ENCODE data around the gene ZNF350. TPM values are rescaled to one million over a fixed set of nuclear protein-coding genes. Genes with fewer than 3 reads are reported as not detected.

The ZNF350 gene
- total and polyA plus RNA-seq, 2 donors (not counting 3 experiments of a cell fraction or from before 2014, with no cell fraction given), result 2.6 to 9.8 TPM

DNA sequence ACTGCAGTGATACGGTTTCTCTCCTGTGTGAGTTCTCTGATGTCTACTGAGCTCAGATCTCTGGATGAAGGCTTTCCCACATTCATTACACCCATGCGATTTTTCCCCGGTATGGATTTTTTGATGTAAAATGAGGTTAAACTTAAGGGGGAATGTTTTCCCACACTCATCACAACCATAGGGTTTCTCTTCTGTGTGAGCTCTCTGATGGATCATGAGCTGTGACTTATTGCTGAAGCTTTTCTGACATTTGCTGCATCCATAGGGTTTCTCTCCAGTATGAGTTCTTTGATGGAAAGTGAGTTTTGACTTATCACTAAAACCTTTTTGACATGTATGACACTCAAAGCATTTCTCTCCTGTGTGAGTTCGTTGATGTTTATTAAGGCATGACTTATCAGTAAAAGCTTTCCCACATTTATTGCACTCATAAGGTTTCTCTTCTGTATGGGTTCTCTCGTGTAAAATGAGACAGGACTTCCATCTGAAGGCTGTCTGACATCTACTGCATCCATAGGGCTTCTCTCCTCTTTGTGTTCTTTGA lies 71.2 kb downstream of the ZNF350 start:
- no peak overlapping the region for H3K4me3 ChIP-seq (replicated peaks in 1 of 3; ENCODE audit: insufficient read depth in 1 of 3, low read depth in 1 of 3, low read length in 3 of 3)
- H3K27ac ChIP-seq (ENCODE audit: insufficient read depth, low read depth, low read length), result no peak overlapping the region
- no peak overlapping the region for H3K9ac ChIP-seq (replicated peaks; ENCODE audit: extremely low read depth, insufficient read depth, low read length)
- TF ChIP-seq JUN (IDR thresholded peaks at IDR 0.05; ENCODE audit: borderline replicate concordance, insufficient read depth, insufficient read length, low read depth) (no peak), POLR2A (IDR thresholded peaks at IDR 0.05; ENCODE audit: low read depth, low read length) (no peak), EZH2 (IDR thresholded peaks at IDR 0.05; ENCODE audit: borderline replicate concordance, low read depth, low read length, severe bottlenecking) (no peak), FOS (IDR thresholded peaks at IDR 0.05; ENCODE audit: borderline replicate concordance, insufficient read depth, low read length) (no peak), POLR2AphosphoS5 (IDR thresholded peaks at IDR 0.05; ENCODE audit: insufficient read depth, low read depth, low read length) (no peak), GATA2 (IDR thresholded peaks at IDR 0.05; ENCODE audit: insufficient read depth, insufficient read length, low read depth, low read length) (no peak), MYC (IDR thresholded peaks at IDR 0.05; ENCODE audit: low read depth, low read length) (no peak)
- TF ChIP-seq, protein P1, sequence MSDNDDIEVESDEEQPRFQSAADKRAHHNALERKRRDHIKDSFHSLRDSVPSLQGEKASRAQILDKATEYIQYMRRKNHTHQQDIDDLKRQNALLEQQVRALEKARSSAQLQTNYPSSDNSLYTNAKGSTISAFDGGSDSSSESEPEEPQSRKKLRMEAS (IDR thresholded peaks at IDR 0.05; ENCODE audit: insufficient read depth, insufficient read length), result no peak
- TF ChIP-seq, protein P2, sequence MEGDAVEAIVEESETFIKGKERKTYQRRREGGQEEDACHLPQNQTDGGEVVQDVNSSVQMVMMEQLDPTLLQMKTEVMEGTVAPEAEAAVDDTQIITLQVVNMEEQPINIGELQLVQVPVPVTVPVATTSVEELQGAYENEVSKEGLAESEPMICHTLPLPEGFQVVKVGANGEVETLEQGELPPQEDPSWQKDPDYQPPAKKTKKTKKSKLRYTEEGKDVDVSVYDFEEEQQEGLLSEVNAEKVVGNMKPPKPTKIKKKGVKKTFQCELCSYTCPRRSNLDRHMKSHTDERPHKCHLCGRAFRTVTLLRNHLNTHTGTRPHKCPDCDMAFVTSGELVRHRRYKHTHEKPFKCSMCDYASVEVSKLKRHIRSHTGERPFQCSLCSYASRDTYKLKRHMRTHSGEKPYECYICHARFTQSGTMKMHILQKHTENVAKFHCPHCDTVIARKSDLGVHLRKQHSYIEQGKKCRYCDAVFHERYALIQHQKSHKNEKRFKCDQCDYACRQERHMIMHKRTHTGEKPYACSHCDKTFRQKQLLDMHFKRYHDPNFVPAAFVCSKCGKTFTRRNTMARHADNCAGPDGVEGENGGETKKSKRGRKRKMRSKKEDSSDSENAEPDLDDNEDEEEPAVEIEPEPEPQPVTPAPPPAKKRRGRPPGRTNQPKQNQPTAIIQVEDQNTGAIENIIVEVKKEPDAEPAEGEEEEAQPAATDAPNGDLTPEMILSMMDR (IDR thresholded peaks at IDR 0.05; ENCODE audit: extremely low read depth in 1 of 2, insufficient read depth in 1 of 2, low read depth in 1 of 2, low read length in 2 of 2), result no peak
- H3K27me3 ChIP-seq (ENCODE audit: control insufficient read depth in 2 of 2, insufficient read depth in 2 of 2, low read length in 2 of 2), result no peaks in the 10 kb centered on the region
- DNase-seq (ENCODE audit: low read depth, low spot score) (no peak), FAIRE-seq (no peak)
- no peaks in the 10 kb centered on the region for H3K79me2 ChIP-seq (ENCODE audit: control insufficient read depth, insufficient read depth, low read length)
- dilution Hi-C loops (cut with MboI; ENCODE audit: extremely low pct_ligation_motif_present, low sequenced_read_pairs) (no loop called here), intact Hi-C loops (cut with micrococcal nuclease) (no loop called here)
- ChIA-PET POLR2A (no interaction called here), CTCF (no interaction called here)
- H3K4me2 ChIP-seq (ENCODE audit: insufficient read depth, low read length), result no peak overlapping the region
- no peaks in the 10 kb centered on the region for H3K36me3 ChIP-seq (ENCODE audit: control insufficient read depth in 2 of 2, extremely low read depth in 1 of 2, insufficient read depth in 2 of 2, low read length in 2 of 2)
- peaks cover 19% of the 10 kb centered on the region for H3K9me3 ChIP-seq (replicated peaks; ENCODE audit: control insufficient read depth, insufficient read depth, low read length)
- no peaks in the 10 kb centered on the region for H3K4me1 ChIP-seq (ENCODE audit: control insufficient read depth, extremely low read depth, insufficient read depth, low read length)
- H2AFZ ChIP-seq (ENCODE audit: low read depth, low read length), result no peak overlapping the region
- no peaks in the 10 kb centered on the region for H4K20me1 ChIP-seq (replicated peaks; ENCODE audit: control insufficient read depth, extremely low read depth, insufficient read depth, low read length)
- BruUV-seq (replicated peaks), result no TSS peak
- no peaks in the 10 kb centered on the region for H3K9me1 ChIP-seq (replicated peaks; ENCODE audit: control insufficient read depth, extremely low read depth, insufficient read depth, low read length)

Other genes with a start within 250 kb of the ZNF350 start
- not detected in 2 replicates for gene FPR1, start 235.0 kb downstream of the ZNF350 start, total RNA-seq
- not detected in 2 replicates for gene FPR1, start 235.0 kb downstream of the ZNF350 start, polyA plus RNA-seq
- gene FPR2, start 225.7 kb downstream of the ZNF350 start, total RNA-seq, result not detected in 2 replicates
- gene FPR2, start 225.7 kb downstream of the ZNF350 start, polyA plus RNA-seq, result not detected in 2 replicates
- not detected in 2 replicates for gene FPR3, start 191.7 kb downstream of the ZNF350 start, total RNA-seq
- not detected in 2 replicates for gene FPR3, start 191.7 kb downstream of the ZNF350 start, polyA plus RNA-seq
- 3.2 and 4.0 TPM in 2 replicates for gene ZNF577, start 98.9 kb downstream of the ZNF350 start, total RNA-seq
- 3.1 and 4.7 TPM in 2 replicates for gene ZNF577, start 98.9 kb downstream of the ZNF350 start, polyA plus RNA-seq
- 8.6 and 9.0 TPM in 2 replicates for gene ZNF649, start 81.8 kb downstream of the ZNF350 start, total RNA-seq
- 2.0 and 2.1 TPM in 2 replicates for gene ZNF649, start 81.8 kb downstream of the ZNF350 start, polyA plus RNA-seq
- 4.4 and 6.5 TPM in 2 replicates for gene ZNF613, start 59.4 kb downstream of the ZNF350 start, total RNA-seq
- 1.7 and 2.1 TPM in 2 replicates for gene ZNF613, start 59.4 kb downstream of the ZNF350 start, polyA plus RNA-seq
- gene ZNF615, start 21.4 kb upstream of the ZNF350 start, total RNA-seq, result 4.5 and 5.1 TPM in 2 replicates
- gene ZNF615, start 21.4 kb upstream of the ZNF350 start, polyA plus RNA-seq, result 1.4 TPM in 2 replicates
- 5.6 and 7.8 TPM in 2 replicates for gene ZNF614, start 41.5 kb upstream of the ZNF350 start, total RNA-seq
- gene ZNF614, start 41.5 kb upstream of the ZNF350 start, polyA plus RNA-seq, result 2.1 and 2.5 TPM in 2 replicates
- 8.9 and 10.9 TPM in 2 replicates for gene ZNF432, start 62.0 kb upstream of the ZNF350 start, total RNA-seq
- gene ZNF432, start 62.0 kb upstream of the ZNF350 start, polyA plus RNA-seq, result 3.5 TPM in 2 replicates
- 17.7 and 18.6 TPM in 2 replicates for gene ZNF841, start 108.9 kb upstream of the ZNF350 start, total RNA-seq
- 5.2 and 5.5 TPM in 2 replicates for gene ZNF841, start 108.9 kb upstream of the ZNF350 start, polyA plus RNA-seq
- 8.7 and 9.1 TPM in 2 replicates for gene ZNF616, start 153.1 kb upstream of the ZNF350 start, total RNA-seq
- 1.1 and 1.7 TPM in 2 replicates for gene ZNF616, start 153.1 kb upstream of the ZNF350 start, polyA plus RNA-seq
- 7.2 and 9.3 TPM in 2 replicates for gene ZNF836, start 184.8 kb upstream of the ZNF350 start, total RNA-seq
- gene ZNF836, start 184.8 kb upstream of the ZNF350 start, polyA plus RNA-seq, result 2.1 and 2.6 TPM in 2 replicates
- gene PPP2R1A, start 203.2 kb upstream of the ZNF350 start, total RNA-seq, result 253 and 257 TPM in 2 replicates
- gene PPP2R1A, start 203.2 kb upstream of the ZNF350 start, polyA plus RNA-seq, result 216 and 221 TPM in 2 replicates

All from endothelial cell of umbilical vein (primary cell).